Activated T-cell treated with anti-CD3 and anti-CD28 coated beads, Interleukin-2, amount 50 U/mL, for 24 hours (primary cell): Measurements from ENCODE around the gene NELL2.
A peak's percentile ranks its signal among the peaks of the same experiment; 100 is the strongest.
"Not testable (repeated sequence)": the region's sequence is repeated elsewhere in the genome, so short reads cannot be mapped to it uniquely, and the experiment has no call there.

Experiments
- DNase-seq: peaks from one replicate; pipeline ENCODE4 v3.0.0-alpha.2; 2020
- H3K27ac Mint-ChIP-seq: 2 replicates; pipeline ENCODE4 v1.8.0; 2020; ENCODE audit warnings: mild to moderate bottlenecking, mixed read lengths
- H3K27me3 Mint-ChIP-seq: 2 replicates; pipeline ENCODE4 v1.8.0; 2020; ENCODE audit warnings: mixed read lengths
- H3K36me3 Mint-ChIP-seq: 2 replicates; pipeline ENCODE4 v1.8.0; 2020; ENCODE audit warnings: low read depth, mixed read lengths
- H3K4me1 Mint-ChIP-seq: 2 replicates; pipeline ENCODE4 v1.8.0; 2020; ENCODE audit warnings: low read depth, mixed read lengths
- H3K4me3 Mint-ChIP-seq: 2 replicates; pipeline ENCODE4 v1.8.0; 2020; ENCODE audit warnings: mild to moderate bottlenecking, moderate library complexity, mixed read lengths
- H3K9me3 Mint-ChIP-seq: 2 replicates; pipeline ENCODE4 v1.8.0; 2020; ENCODE audit warnings: mixed read lengths

The NELL2 gene

GRCh38 chr12:44833561-44833960 is 42.6 kb downstream of the NELL2 start:
- Mint-ChIP-seq H3K4me3 (no peak overlapping the region), H3K27me3 (no peaks in the 10 kb centered on the region), H3K36me3 (no peaks in the 10 kb centered on the region), H3K27ac (peak overlapping the region; percentile 63), H3K4me1 (peaks cover 91% of the 10 kb centered on the region), H3K9me3 (no peaks in the 10 kb centered on the region)
- no peak for DNase-seq

- Mint-ChIP-seq H3K36me3 (no peaks in the 10 kb centered on the region), H3K27ac (peak overlapping the region; percentile 34), H3K27me3 (no peaks in the 10 kb centered on the region), H3K4me3 (no peak overlapping the region), H3K4me1 (peaks cover 80% of the 10 kb centered on the region), H3K9me3 (no peaks in the 10 kb centered on the region)
- no peak for DNase-seq
Measured at GRCh38 chr12:44830566-44831055, 45.5 kb downstream of the NELL2 start.

- Mint-ChIP-seq H3K27ac (peak overlapping the region; percentile 72), H3K4me3 (peak overlapping the region; percentile 10), H3K36me3 (peaks cover 4% of the 10 kb centered on the region), H3K9me3 (peaks cover 4% of the 10 kb centered on the region), H3K4me1 (peaks cover 70% of the 10 kb centered on the region), H3K27me3 (no peaks in the 10 kb centered on the region)
- DNase-seq = no peak
Measured at GRCh38 chr12:44829045-44829444, 47.1 kb downstream of the NELL2 start.

DNA sequence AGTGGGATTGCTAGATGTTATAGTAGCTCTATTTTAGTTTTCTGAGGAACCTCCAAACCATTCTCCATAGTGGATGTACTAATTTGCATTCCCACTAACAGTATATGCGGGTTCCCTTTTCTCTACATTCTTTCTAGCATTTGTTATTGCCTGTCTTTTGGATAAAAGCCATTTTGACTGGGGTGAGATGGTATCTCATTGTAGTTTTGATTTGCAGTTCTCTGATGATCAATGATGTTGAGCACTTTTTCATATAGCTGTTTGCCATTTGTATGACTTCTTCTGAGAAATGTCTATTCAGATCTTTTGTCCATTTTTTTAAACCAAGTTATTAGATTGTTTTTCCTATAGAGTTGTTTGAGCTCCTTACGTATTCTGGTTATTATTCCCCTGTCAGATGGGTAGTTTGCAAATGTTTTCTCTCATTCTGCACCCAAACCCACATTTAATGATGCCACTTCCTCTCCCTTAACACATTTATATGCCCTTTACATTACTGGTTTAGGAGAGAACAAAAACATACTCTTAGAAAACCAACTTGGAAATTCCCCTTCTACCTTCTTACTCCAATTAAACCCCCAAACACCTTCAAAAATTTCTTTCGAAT is 48.2 kb downstream of the NELL2 start:
- DNase-seq = no peak
- Mint-ChIP-seq H3K4me1 (peaks cover 70% of the 10 kb centered on the region), H3K9me3 (peaks cover 4% of the 10 kb centered on the region), H3K4me3 (peak overlapping the region; percentile 67), H3K27ac (peak overlapping the region; percentile 89), H3K36me3 (peaks cover 4% of the 10 kb centered on the region), H3K27me3 (no peaks in the 10 kb centered on the region)

GRCh38 chr12:44821702-44822101 is 54.4 kb downstream of the NELL2 start:
- not testable (repeated sequence) for H3K27me3 Mint-ChIP-seq, H3K9me3 Mint-ChIP-seq, H3K27ac Mint-ChIP-seq, H3K4me3 Mint-ChIP-seq, DNase-seq, H3K36me3 Mint-ChIP-seq
- H3K4me1 Mint-ChIP-seq = peaks cover 61% of the 10 kb centered on the region

- peak overlapping the region; percentile 82 for H3K27ac Mint-ChIP-seq
- peaks cover 7% of the 10 kb centered on the region for H3K36me3 Mint-ChIP-seq
- no peak overlapping the region for H3K4me3 Mint-ChIP-seq
- H3K9me3 Mint-ChIP-seq = peaks cover 2% of the 10 kb centered on the region
- no peaks in the 10 kb centered on the region for H3K27me3 Mint-ChIP-seq
- DNase-seq = no peak
- peaks cover 71% of the 10 kb centered on the region for H3K4me1 Mint-ChIP-seq
Measured at GRCh38 chr12:44819884-44820283, 56.2 kb downstream of the NELL2 start.

DNA sequence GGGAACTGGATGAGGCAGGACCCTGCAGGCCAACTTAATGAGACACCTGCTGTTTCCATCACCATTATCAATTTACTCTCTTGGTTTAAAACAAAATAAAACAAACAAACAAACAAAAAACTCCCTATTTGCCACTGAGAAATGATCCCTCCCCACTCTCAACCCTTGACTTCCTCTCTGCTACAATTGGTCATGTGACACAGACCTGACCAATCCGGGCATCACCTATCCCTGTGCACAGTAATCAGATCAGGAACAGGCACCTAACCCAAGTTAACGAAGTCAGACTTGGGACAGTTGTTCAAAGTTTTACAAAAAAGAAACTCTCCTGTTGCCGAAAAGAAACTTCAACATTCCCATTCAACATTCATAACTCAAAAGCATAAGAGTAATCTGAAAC is 58.4 kb downstream of the NELL2 start:
- Mint-ChIP-seq H3K27ac (peak overlapping the region; percentile 13), H3K27me3 (no peaks in the 10 kb centered on the region), H3K4me1 (peaks cover 72% of the 10 kb centered on the region), H3K4me3 (no peak overlapping the region), H3K36me3 (peaks cover 5% of the 10 kb centered on the region), H3K9me3 (no peaks in the 10 kb centered on the region)
- no peak for DNase-seq

DNA sequence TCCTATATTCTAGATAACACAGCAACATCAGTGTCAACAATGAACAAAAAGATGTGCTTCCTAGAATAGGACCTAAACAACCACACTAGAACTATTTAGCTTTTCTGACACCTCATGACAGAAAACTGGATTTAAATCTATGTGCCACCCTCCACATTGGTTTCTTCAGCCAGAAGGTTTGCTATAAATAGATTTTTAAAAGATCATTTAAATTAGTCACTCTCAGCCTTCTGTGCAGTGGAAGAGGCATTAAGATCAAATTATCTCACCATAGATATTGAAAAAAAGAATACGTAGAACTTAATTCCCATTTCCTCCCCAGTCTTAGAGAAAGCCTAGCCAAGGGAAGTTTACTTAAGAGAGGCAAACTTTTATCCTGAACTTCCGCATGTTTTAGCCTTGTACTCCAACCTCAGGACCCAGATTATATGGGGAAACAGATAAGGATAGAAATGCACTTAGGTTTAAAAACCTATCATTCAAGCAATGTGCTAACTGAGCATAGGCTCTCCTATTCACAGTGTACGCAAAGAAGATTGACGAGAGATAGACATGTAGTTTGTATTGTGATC is 59.6 kb downstream of the NELL2 start:
- H3K27ac Mint-ChIP-seq = peak overlapping the region; percentile 23
- peaks cover 76% of the 10 kb centered on the region for H3K4me1 Mint-ChIP-seq
- H3K36me3 Mint-ChIP-seq = peaks cover 5% of the 10 kb centered on the region
- no peaks in the 10 kb centered on the region for H3K9me3 Mint-ChIP-seq
- no peaks in the 10 kb centered on the region for H3K27me3 Mint-ChIP-seq
- no peak overlapping the region for H3K4me3 Mint-ChIP-seq
- DNase-seq = no peak

DNA sequence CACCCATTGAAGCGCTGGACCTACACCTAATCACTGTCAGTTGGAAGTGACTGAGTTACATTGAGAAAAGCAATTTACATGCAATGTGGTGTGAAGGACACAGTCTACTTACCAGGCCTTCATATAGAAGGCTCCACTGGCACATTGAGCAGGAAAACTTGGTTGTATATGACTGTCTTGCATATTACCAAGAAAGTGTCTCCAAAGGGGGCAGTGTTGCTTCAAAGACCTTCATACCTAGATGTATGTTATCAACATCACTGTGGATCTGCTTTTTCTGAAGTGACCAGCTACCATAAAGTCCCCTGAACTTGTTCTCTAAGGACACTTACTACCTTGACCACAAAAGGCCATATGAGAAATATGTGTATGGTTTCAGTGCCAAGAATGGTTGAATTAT is 64.1 kb downstream of the NELL2 start:
- Mint-ChIP-seq H3K4me1 (peaks cover 53% of the 10 kb centered on the region), H3K9me3 (no peaks in the 10 kb centered on the region), H3K4me3 (no peak overlapping the region), H3K27me3 (no peaks in the 10 kb centered on the region), H3K27ac (no peak overlapping the region), H3K36me3 (peaks cover 5% of the 10 kb centered on the region)
- no peak for DNase-seq

- no peak overlapping the region for H3K27ac Mint-ChIP-seq
Measured at GRCh38 chr12:44804068-44804467, 72.0 kb downstream of the NELL2 start.

DNA sequence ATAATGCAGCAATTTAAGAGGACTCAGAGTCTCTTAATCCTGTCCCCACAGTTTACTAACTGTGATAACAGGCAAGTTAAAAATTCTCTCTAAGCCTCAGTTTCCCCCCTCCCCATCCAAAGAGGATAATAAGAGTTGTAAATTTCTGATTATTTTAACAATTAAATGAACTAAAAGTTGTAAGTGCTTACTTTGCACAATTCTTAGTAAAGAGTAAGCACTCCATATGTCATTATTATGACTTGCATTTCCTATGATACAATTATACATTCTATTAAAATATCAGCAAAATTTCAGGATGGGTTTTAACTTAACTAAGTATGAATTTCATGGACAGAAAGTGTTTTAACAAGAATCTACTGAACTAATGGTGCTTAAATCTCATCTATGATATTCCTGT is 80.1 kb downstream of the NELL2 start:
- Mint-ChIP-seq H3K27me3 (no peaks in the 10 kb centered on the region), H3K9me3 (no peaks in the 10 kb centered on the region)

More at GRCh38 chr12:44804068-44804467, 72.0 kb downstream of the NELL2 start:
- peaks cover 23% of the 10 kb centered on the region for H3K4me1 Mint-ChIP-seq
- no peaks in the 10 kb centered on the region for H3K27me3 Mint-ChIP-seq
- H3K4me3 Mint-ChIP-seq = no peak overlapping the region
- no peaks in the 10 kb centered on the region for H3K9me3 Mint-ChIP-seq
- DNase-seq = no peak
- peaks cover 3% of the 10 kb centered on the region for H3K36me3 Mint-ChIP-seq

GRCh38 chr12:44788731-44789130 is 87.4 kb downstream of the NELL2 start:
- peaks cover 26% of the 10 kb centered on the region for H3K36me3 Mint-ChIP-seq
- H3K4me3 Mint-ChIP-seq = no peak overlapping the region
- no peak for DNase-seq
- H3K9me3 Mint-ChIP-seq = no peaks in the 10 kb centered on the region
- H3K4me1 Mint-ChIP-seq = peaks cover 29% of the 10 kb centered on the region
- no peaks in the 10 kb centered on the region for H3K27me3 Mint-ChIP-seq
- no peak overlapping the region for H3K27ac Mint-ChIP-seq

More for the DNA sequence above, 80.1 kb downstream of the NELL2 start:
- Mint-ChIP-seq H3K4me1 (peaks cover 8% of the 10 kb centered on the region), H3K4me3 (no peak overlapping the region), H3K36me3 (peaks cover 8% of the 10 kb centered on the region), H3K27ac (no peak overlapping the region)
- DNase-seq = no peak

DNA sequence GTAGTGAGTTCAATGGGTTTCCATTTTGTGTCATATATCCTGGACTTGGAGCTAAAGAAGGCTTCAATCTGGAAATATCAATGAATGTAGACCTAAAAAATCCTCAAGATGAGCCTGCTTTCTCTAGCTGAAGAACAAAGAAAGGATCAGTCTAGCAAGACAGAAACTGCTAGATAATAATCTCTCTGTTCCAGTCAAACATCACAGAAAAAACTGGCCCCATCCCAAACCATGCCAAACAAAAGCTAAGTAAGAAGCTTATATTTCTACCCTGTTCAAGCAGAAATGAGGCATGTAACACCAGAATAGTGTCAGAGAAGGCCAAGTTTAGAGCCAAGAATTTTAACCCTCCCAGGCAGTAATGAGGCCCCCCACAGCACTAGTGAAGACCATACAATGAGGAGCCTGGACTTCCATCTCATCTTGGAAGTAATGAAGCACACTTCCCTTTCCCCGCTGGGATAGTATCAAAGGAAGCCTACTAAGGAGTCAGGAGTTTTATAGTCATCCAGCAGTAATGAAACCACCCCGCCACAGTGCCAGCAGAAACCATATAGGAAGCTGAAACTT is 95.8 kb downstream of the NELL2 start:
- H3K9me3 Mint-ChIP-seq = peaks cover 8% of the 10 kb centered on the region
- H3K27me3 Mint-ChIP-seq = no peaks in the 10 kb centered on the region
- H3K4me1 Mint-ChIP-seq = peaks cover 17% of the 10 kb centered on the region
- H3K27ac Mint-ChIP-seq = no peak overlapping the region
- H3K36me3 Mint-ChIP-seq = peaks cover 54% of the 10 kb centered on the region
- no peak overlapping the region for H3K4me3 Mint-ChIP-seq
- no peak for DNase-seq

DNA sequence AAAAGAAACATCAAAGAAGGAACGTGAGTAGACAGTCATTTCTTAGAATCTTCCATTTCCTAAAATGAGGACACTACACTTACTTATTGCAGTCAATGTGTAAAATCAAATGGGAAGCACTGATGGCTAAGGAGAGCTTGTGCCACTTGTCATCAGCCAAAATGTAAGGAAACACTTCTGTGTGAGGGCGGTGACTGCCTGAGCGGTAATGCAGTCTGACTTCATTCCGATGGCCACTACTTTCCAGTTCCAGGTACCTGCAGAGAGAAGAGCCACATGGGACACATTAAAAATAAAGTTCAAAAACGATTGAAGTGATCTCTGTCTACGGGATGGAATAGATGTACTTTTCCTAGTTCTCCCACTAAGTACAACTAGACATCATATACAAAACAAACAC is 96.3 kb downstream of the NELL2 start:
- Mint-ChIP-seq H3K4me3 (no peak overlapping the region), H3K4me1 (peaks cover 15% of the 10 kb centered on the region), H3K9me3 (peaks cover 8% of the 10 kb centered on the region), H3K27me3 (no peaks in the 10 kb centered on the region), H3K36me3 (peaks cover 60% of the 10 kb centered on the region), H3K27ac (no peak overlapping the region)
- no peak for DNase-seq

DNA sequence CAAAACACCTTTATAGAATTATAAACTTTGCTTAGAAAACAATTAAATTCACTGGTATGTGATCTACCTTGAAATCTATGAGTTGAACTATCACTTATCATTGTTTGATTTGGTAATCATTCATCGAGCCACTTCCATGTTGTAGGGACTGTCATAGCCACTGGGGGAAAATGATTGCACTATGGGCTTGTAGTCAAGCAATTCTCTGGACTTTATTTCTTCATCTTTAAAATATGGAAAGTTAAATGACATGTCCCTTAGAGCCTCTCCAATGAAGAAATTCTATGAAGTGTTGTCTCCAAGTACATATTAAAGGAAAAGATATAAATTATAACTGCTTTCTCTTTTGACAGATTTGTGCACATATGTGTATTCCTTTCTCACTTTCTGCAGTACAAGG is 97.3 kb downstream of the NELL2 start:
- Mint-ChIP-seq H3K27me3 (no peaks in the 10 kb centered on the region), H3K4me1 (peaks cover 9% of the 10 kb centered on the region), H3K36me3 (peaks cover 62% of the 10 kb centered on the region), H3K4me3 (no peak overlapping the region), H3K27ac (no peak overlapping the region), H3K9me3 (peaks cover 8% of the 10 kb centered on the region)
- no peak for DNase-seq
